ENCODE data around the gene KCTD21. TPM values are rescaled to one million over a fixed set of nuclear protein-coding genes. Genes with fewer than 3 reads are reported as not detected.

Gene KCTD21
- total RNA-seq, 1 experiment from 2014 or later, result 3.2 TPM

GRCh38 chr11:78138291-78138690 lies 50.1 kb downstream of the KCTD21 start:
- Histone ChIP-seq H3K4me3 (ENCODE audit: insufficient read depth, low read depth, low read length) (peak overlapping the region; percentile 67; the same call in 1 of the 2 replicates), H3K27me3 (ENCODE audit: control insufficient read depth, insufficient read depth, low read length) (no peaks in the 10 kb centered on the region), H3K36me3 (replicated peaks; ENCODE audit: control insufficient read depth, insufficient read depth, low read length) (peaks cover 5% of the 10 kb centered on the region)
- no peak for DNase-seq

- no peak overlapping the region for H3K4me3 ChIP-seq (ENCODE audit: insufficient read depth, low read depth, low read length)
Measured at GRCh38 chr11:78132475-78132874, 56.0 kb downstream of the KCTD21 start.

DNA sequence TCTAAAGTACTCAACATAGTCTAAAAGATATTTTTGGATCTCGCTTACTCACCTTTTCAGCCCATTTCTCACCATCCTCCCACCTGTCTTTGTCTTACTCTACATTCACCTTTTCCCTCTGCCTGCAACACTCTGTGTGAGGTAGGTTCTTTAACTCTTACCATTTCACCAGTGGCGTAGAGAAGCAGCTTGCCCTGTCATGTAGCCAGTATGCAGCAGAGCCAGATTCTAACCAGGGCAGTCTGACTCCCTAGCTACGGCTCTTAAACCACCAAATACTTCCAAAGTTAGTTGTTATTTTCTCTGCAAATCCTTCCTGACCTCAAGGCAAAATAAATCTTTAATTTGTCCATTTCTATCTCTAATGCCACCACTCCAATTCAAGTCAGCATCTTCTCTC lies 56.5 kb downstream of the KCTD21 start:
- H3K27me3 ChIP-seq (ENCODE audit: control insufficient read depth, insufficient read depth, low read length), result no peaks in the 10 kb centered on the region
- no peak overlapping the region for H3K4me3 ChIP-seq (ENCODE audit: insufficient read depth, low read depth, low read length)
- DNase-seq, result no peak
- H3K36me3 ChIP-seq (replicated peaks; ENCODE audit: control insufficient read depth, insufficient read depth, low read length), result peaks cover 3% of the 10 kb centered on the region

More at GRCh38 chr11:78132475-78132874, 56.0 kb downstream of the KCTD21 start:
- H3K27me3 ChIP-seq (ENCODE audit: control insufficient read depth, insufficient read depth, low read length), result no peaks in the 10 kb centered on the region
- H3K36me3 ChIP-seq (replicated peaks; ENCODE audit: control insufficient read depth, insufficient read depth, low read length), result peaks cover 4% of the 10 kb centered on the region
- DNase-seq, result no peak

GRCh38 chr11:78127403-78127802 lies 61.0 kb downstream of the KCTD21 start:
- Histone ChIP-seq H3K27me3 (ENCODE audit: control insufficient read depth, insufficient read depth, low read length) (no peaks in the 10 kb centered on the region), H3K36me3 (replicated peaks; ENCODE audit: control insufficient read depth, insufficient read depth, low read length) (no peaks in the 10 kb centered on the region; the same call in 1 of the 2 replicates), H3K4me3 (ENCODE audit: insufficient read depth, low read depth, low read length) (no peak overlapping the region)
- DNase-seq, result no peak

Other genes with a start within 250 kb of the KCTD21 start
- 33.2 and 36.7 TPM in 2 replicates for gene INTS4, start 194.0 kb downstream of the KCTD21 start, total RNA-seq (2014; rRNA removed; shearing (Covaris generic))
- 13.3 and 17.1 TPM in 2 replicates for gene KCTD14, start 165.3 kb downstream of the KCTD21 start, total RNA-seq (2014; rRNA removed; shearing (Covaris generic))
- gene THRSP, start 124.8 kb downstream of the KCTD21 start, total RNA-seq (2014; rRNA removed; shearing (Covaris generic)), result not detected in 2 replicates
- gene NDUFC2, start 108.8 kb downstream of the KCTD21 start, total RNA-seq (2014; rRNA removed; shearing (Covaris generic)), result 153 and 258 TPM in 2 replicates
- gene ALG8, start 49.0 kb downstream of the KCTD21 start, total RNA-seq (2014; rRNA removed; shearing (Covaris generic)), result 54.9 and 58.1 TPM in 2 replicates
- 5.1 and 7.5 TPM in 2 replicates for gene USP35, start 293 bp upstream of the KCTD21 start, total RNA-seq (2014; rRNA removed; shearing (Covaris generic))
- gene GAB2, start 229.2 kb upstream of the KCTD21 start, total RNA-seq (2014; rRNA removed; shearing (Covaris generic)), result 7.6 and 9.6 TPM in 2 replicates